Measurements from ENCODE around the gene EPC2.
"Not testable (repeated sequence)": the region's sequence is repeated elsewhere in the genome, so short reads cannot be mapped to it uniquely, and the experiment has no call there.

DNA sequence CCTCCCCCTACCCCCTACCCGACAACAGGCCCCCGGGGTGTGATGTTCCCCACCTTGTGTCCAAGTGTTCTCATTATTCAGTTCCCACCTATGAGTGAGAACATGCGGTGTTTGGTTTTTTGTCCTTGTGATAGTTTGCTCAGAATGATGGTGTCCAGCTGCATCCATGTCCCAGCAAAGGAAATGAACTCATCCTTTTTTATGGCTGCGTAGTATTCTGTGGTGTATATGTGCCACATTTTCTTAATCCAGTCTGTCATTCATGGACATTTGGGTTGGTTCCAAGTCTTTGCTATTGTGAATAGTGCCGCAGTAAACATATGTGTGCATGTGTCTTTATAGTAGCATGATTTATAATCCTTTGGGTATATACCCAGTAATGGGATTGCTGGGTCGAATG, 37.3 kb downstream of the EPC2 start:
- TF ChIP-seq, protein P1, sequence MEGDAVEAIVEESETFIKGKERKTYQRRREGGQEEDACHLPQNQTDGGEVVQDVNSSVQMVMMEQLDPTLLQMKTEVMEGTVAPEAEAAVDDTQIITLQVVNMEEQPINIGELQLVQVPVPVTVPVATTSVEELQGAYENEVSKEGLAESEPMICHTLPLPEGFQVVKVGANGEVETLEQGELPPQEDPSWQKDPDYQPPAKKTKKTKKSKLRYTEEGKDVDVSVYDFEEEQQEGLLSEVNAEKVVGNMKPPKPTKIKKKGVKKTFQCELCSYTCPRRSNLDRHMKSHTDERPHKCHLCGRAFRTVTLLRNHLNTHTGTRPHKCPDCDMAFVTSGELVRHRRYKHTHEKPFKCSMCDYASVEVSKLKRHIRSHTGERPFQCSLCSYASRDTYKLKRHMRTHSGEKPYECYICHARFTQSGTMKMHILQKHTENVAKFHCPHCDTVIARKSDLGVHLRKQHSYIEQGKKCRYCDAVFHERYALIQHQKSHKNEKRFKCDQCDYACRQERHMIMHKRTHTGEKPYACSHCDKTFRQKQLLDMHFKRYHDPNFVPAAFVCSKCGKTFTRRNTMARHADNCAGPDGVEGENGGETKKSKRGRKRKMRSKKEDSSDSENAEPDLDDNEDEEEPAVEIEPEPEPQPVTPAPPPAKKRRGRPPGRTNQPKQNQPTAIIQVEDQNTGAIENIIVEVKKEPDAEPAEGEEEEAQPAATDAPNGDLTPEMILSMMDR (IDR thresholded peaks at IDR 0.05): not testable (repeated sequence)
- not testable (repeated sequence) for TF ChIP-seq POLR2A (IDR thresholded peaks at IDR 0.05)

Measured in breast epithelium (tissue), 3 donors.